Ishikawa (cell line): ENCODE measurements around the gene PEPD.

ENCODE experiments used
- EP300 ChIP-seq: IDR thresholded peaks from 2 replicates; pipeline ENCODE4 v1.6.1; 2012; ENCODE audit warnings: borderline replicate concordance
- REST ChIP-seq: IDR thresholded peaks from 2 replicates; pipeline ENCODE4 v1.6.1; 2012; ENCODE audit warnings: low read depth, mild to moderate bottlenecking
- TAF1 ChIP-seq: IDR thresholded peaks from 2 replicates; pipeline ENCODE4 v1.6.1; 2012; ENCODE audit warnings: low read depth, mild to moderate bottlenecking
- TCF12 ChIP-seq: IDR thresholded peaks from 2 replicates; pipeline ENCODE4 v1.6.1; 2012; ENCODE audit warnings: low read depth

- TF ChIP-seq REST (no peak), TCF12 (no peak), TAF1 (no peak), EP300 (no peak)
Observed at GRCh38 chr19:33530842-33531241, 9.3 kb upstream of the PEPD start.
